NCI-H2196 (cell line): ENCODE data around the gene OR2A14.
"Not testable (repeated sequence)": the region's sequence is repeated elsewhere in the genome, so short reads cannot be mapped to it uniquely, and the experiment has no call there.

Experiments
- DNase-seq: peaks from one replicate; lab custom pipeline; 2025; ENCODE audit not compliant: unreplicated experiment; lab: John Stamatoyannopoulos, UW

Gene OR2A14, protein sequence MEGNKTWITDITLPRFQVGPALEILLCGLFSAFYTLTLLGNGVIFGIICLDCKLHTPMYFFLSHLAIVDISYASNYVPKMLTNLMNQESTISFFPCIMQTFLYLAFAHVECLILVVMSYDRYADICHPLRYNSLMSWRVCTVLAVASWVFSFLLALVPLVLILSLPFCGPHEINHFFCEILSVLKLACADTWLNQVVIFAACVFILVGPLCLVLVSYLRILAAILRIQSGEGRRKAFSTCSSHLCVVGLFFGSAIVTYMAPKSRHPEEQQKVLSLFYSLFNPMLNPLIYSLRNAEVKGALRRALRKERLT

GRCh38 chr7:144122876-144123275 lies at the start of gene OR2A14:
TSS of gene OR2A14 (plus strand) at chr7:144123176. CDS start at chr7:144129113, 5,937 bp downstream.
- DNase-seq, result no peak

- DNase-seq, result no peak
Measured at GRCh38 chr7:144074374-144074773, 48.6 kb upstream of the OR2A14 start.

DNA sequence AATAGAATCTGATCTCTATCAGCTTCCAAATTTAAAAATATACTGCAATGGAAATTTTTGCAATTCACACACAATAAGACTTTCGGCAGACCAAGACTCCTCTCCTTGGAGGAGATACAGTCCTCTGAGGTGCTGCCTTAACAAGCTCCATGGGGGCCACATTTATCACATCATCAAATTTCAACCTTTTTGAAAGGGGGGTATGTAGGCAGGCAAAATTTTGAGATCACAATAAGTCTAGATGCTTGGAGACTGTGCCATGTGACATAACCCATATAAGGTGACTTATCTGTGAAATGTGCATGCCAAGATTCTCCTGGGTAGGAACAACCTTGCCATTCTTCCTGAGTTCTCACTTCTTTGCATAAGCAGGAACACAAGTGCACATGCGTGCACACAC lies 37.0 kb upstream of the OR2A14 start, which contains the start of gene OR2A12:
Gene OR2A12 (plus strand): TSS at position 301 of the 400 bp plus-strand sequence. CDS start 8,830 bp downstream, outside the sequence.
- no peak for DNase-seq

- no peak for DNase-seq
Measured at GRCh38 chr7:144086730-144087129, 36.2 kb upstream of the OR2A14 start.

DNA sequence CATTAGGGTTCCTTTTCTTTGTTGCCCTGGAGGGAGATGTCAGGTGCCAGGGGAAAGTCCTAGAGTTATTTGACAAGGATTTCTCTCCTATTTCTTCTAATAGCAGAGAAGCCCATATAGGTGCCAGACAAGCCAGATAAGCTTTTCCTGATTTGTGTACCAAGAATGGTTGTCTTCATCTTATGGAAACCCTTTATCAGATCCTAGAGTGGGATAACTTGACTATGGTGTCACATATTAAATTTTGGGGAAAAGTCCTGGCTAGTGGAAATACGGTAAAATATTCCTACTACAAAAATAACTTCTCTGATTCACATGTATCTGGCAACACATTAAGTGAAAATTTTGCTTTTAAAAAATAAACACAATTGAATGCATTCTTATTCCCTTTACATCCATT lies 35.7 kb upstream of the OR2A14 start:
- no peak for DNase-seq

DNA sequence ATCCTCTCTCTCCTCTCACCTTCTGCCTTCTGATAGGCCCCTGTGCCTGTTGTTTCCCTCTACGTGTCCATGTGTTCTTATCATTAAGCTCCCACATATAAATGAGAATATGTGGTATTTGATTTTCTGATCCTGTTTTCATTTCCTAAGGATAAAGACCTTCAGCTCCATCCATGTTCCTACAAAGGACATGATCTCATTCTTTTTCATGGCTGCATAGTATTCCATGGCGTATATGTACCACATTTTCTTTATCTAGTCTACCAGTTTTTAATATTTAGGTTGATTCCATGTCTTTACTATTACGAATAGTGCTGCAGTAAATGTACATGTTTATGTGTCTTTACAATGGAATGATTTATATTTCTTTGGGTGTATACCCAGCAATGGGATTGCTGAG lies 32.3 kb upstream of the OR2A14 start:
- no peak for DNase-seq

DNA sequence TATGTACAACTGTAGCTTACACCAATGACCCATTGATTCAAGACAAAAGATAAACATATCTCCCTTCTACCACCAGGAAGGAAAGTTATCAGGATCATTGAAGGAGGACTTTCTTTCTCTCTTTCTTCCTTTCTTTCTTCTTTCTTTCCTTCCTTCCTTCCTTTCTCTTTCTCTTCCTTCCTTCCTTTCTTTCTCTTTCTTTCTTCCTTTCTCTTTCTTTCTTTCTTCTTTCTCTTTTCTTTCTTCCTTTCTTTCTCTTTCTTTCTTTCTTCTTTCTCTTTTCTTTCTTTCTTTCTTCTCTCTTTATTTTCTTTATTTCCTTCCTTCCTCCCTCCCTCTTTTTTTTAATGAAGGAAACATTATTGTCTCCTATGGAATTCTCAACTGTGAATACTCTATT lies 24.2 kb upstream of the OR2A14 start:
- no peak for DNase-seq

GRCh38 chr7:144100607-144101006 lies 22.4 kb upstream of the OR2A14 start:
- DNase-seq, result no peak

- DNase-seq, result no peak
Measured at GRCh38 chr7:144102041-144102440, 20.9 kb upstream of the OR2A14 start.

DNA sequence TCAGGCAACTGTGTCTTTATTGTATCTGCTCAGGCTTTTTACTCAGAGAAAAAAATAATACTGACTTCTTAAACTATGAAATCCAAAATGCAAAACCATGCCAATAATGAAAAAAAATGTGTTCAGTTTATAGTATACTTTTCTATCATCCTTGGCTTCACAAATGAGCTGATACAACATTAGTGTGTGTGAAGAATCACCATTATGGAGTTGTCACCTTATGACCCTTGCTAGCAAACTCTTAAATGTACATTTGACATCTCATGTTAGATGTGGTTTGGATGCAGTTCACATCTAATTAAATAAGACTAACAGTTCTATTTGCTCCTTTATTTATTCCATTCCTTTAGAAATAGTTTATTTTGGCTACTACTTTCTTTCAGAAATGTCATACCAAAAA lies 17.8 kb upstream of the OR2A14 start:
- no peak for DNase-seq

- DNase-seq, result no peak
Measured at GRCh38 chr7:144109283-144109682, 13.7 kb upstream of the OR2A14 start, which contains the start of gene OR2A2. TSS of gene OR2A2 (plus strand) at chr7:144109583. CDS start at chr7:144109583, 0 bp downstream.

- no peak for DNase-seq
Measured at GRCh38 chr7:144110272-144110671, 12.7 kb upstream of the OR2A14 start.

GRCh38 chr7:144113651-144114050 lies 9.3 kb upstream of the OR2A14 start:
- no peak for DNase-seq

- no peak for DNase-seq
Measured at GRCh38 chr7:144118341-144118740, 4.6 kb upstream of the OR2A14 start.

DNA sequence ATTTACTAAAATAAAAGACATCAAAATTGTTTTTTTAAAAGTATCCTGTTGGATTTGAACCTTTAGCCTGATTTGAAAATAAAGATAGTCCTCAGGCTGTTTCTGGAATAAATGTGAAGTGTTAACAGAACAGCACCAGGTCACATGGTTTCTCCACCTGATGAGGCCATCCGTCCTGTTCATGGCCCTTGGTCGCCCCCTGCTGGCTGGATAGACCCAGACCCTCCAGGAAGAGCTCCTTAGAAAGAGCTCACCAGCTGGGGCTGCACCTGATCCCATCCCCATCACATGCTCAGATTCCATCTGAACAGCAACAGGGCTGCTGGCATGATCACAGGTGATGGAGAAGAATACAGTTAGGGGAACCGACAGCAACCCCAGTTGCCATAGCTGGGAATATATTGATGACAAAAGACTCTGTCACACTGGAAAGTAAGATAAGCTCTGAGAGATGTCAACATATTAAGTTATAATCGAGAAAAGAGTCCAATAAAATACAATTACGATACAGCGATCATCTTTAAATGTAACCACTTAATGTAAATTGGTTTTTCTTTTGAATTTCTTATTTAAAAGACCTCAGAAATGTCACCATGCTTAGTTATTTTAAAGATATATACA lies 4.8 kb downstream of the OR2A14 start:
- DNase-seq, result peak; percentile 51

DNA sequence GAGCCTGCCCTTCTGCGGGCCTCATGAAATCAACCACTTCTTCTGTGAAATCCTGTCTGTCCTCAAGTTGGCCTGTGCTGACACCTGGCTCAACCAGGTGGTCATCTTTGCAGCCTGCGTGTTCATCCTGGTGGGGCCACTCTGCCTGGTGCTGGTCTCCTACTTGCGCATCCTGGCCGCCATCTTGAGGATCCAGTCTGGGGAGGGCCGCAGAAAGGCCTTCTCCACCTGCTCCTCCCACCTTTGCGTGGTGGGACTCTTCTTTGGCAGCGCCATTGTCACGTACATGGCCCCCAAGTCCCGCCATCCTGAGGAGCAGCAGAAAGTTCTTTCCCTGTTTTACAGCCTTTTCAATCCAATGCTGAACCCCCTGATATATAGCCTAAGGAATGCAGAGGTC lies 6.6 kb downstream of the OR2A14 start:
- DNase-seq, result not testable (repeated sequence)

DNA sequence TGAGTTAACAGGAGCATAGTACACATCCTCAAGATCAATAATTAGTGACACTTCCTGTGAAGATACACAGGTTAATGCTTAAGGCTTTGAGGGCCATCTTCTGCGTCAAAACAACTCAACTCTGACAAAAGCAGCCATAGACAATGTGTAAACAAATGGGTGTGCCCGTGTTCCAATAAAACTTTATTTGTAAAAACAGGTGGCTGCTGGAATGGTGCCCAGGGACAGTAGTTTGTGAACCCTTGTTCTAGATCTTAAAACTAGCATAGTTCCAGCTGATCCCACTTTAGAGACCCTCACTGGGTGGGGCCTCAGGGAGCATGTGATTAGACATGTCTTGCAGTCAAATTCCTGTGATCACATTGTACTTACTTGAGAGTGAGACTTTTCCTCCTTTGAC lies 7.8 kb downstream of the OR2A14 start:
- DNase-seq, result no peak

GRCh38 chr7:144132262-144132661 lies 9.3 kb downstream of the OR2A14 start:
- DNase-seq, result no peak

DNA sequence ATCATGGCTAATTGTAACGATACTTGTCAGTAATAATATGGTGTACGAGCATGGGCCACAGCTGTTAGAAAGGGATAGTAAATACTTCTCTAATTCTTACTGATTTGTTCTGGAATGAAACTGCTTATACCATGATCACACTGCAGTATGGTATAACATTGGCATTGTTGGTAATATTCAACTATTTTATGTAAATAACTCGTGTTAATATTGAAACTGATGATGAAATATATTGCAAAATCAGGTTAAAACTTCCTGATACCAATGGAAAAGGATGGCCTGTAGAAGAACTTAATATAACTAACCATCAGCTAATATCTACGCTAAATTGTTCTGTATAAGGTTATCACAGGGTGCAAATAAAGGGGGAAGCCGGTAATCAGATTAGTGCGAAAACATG lies 10.3 kb downstream of the OR2A14 start:
- no peak for DNase-seq

DNA sequence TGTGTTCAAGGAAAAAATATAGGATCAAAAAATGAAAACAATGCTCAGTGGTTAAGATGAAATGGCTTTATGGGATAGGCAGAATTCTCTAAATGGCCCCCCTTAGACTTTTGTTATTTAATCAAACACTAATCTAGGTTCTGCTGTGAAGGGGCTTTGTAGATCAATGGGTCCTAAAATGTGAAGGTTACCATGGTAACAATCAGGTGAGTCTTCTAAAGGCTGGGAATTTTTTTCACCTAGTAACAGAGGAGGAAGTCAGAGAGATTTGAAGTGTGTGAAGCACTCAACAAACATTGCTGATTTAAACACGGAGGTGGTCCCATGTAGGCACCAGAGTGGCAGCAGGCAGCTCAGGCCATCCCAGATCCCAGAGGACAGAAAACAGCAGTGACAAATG lies 11.1 kb downstream of the OR2A14 start:
- no peak for DNase-seq

GRCh38 chr7:144137501-144137900 lies 14.5 kb downstream of the OR2A14 start:
- DNase-seq, result no peak

- no peak for DNase-seq
Measured at GRCh38 chr7:144142187-144142586, 19.2 kb downstream of the OR2A14 start.

GRCh38 chr7:144144426-144144825 lies 21.4 kb downstream of the OR2A14 start:
- DNase-seq, result no peak
